ENCODE results near the gene AKAP13. TPM values are rescaled to one million over a fixed set of nuclear protein-coding genes. Genes with fewer than 3 reads are reported as not detected.

Gene AKAP13
- total RNA-seq, 4 donors from 2014 or later: 57.3 to 178 (median 81.5) TPM

DNA sequence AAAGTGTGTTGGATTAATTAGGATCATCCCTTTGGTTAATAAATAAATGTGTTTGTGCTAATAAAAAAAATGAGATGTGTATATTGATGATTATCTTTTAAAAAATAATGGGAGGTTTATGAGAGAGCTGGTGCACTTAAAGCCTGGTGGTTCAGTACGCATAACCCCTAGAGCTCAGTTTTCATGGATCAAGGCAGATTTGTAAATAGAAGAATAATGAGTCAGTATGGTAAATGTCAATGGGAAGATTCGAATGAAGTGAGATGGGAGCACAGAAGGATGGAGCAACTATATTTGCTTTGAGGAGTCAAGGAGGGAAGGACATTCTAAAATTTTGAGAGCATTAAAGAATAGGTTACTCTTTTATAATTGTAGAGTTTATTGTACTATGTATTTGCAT is 35.4 kb downstream of the AKAP13 start:
- intact Hi-C loops (cut with DNase I): no loop called here
- Histone ChIP-seq H3K27ac (no peak overlapping the region), H3K4me1 (peaks cover 13 to 79% (median 14%) of the 10 kb centered on the region in 3 donors), H3K27me3 (no peaks in the 10 kb centered on the region), H3K36me3 (no peaks in the 10 kb centered on the region), H3K4me3 (no peak overlapping the region), H3K9me3 (no peaks in the 10 kb centered on the region)
- DNase-seq: no peak
- TF ChIP-seq, protein P1, sequence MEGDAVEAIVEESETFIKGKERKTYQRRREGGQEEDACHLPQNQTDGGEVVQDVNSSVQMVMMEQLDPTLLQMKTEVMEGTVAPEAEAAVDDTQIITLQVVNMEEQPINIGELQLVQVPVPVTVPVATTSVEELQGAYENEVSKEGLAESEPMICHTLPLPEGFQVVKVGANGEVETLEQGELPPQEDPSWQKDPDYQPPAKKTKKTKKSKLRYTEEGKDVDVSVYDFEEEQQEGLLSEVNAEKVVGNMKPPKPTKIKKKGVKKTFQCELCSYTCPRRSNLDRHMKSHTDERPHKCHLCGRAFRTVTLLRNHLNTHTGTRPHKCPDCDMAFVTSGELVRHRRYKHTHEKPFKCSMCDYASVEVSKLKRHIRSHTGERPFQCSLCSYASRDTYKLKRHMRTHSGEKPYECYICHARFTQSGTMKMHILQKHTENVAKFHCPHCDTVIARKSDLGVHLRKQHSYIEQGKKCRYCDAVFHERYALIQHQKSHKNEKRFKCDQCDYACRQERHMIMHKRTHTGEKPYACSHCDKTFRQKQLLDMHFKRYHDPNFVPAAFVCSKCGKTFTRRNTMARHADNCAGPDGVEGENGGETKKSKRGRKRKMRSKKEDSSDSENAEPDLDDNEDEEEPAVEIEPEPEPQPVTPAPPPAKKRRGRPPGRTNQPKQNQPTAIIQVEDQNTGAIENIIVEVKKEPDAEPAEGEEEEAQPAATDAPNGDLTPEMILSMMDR (IDR thresholded peaks at IDR 0.05): no peak
- no peak for TF ChIP-seq POLR2A (IDR thresholded peaks at IDR 0.05)
- WGBS, 2 donors: 56 to 71% methylated on average over 2 of the region's 2 CpGs

DNA sequence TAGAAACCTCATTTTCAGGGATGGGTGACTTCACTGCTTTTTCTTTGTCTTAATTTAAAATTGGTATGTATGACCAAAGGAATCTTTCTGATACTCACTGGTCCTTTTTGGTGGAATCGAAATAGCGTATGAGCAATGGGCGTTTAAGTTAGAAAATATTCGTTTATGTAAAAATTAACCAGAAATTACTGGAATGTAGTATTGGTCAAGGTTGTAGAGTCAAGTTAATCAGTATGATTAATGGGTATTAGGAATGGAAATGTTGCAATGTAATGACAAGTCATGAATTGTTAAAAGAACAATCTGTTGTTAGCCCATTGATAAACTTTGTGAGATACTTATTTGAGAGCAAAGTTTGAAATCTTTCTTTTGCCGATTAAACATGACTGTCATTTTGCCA is 36.9 kb downstream of the AKAP13 start:
- Histone ChIP-seq H3K4me3 (no peak overlapping the region), H3K36me3 (no peaks in the 10 kb centered on the region), H3K4me1 (peaks cover 13 to 81% (median 18%) of the 10 kb centered on the region in 3 donors), H3K9me3 (no peaks in the 10 kb centered on the region), H3K27me3 (no peaks in the 10 kb centered on the region), H3K27ac (no peak overlapping the region)
- TF ChIP-seq, protein P1 (IDR thresholded peaks at IDR 0.05): no peak
- TF ChIP-seq POLR2A (IDR thresholded peaks at IDR 0.05): no peak
- WGBS, 2 donors: 83 to 85% methylated on average over 5 of the region's 5 CpGs
- no peak for DNase-seq
- intact Hi-C loops (cut with DNase I): no loop called here

DNA sequence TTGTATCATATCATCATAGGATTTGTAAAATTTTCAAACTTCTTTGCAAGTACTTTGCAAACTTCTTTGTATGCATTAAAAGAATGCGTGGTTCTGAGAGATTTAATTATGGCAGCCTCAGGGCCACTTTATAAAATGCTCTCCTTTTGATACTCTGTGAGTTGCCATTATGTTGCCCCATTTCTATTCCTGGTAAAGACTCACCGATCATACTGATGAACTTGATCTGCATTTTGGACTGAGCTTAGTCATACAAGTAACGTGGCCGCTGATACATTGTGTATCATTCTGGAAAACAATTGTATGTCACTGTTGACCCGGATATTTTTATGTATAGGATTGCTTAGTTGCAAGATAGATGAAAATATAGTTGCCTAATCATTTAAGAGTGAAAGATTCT is 38.8 kb downstream of the AKAP13 start:
- intact Hi-C loops (cut with DNase I): no loop called here
- Histone ChIP-seq H3K4me3 (no peak overlapping the region), H3K9me3 (no peaks in the 10 kb centered on the region), H3K36me3 (no peaks in the 10 kb centered on the region), H3K27ac (no peak overlapping the region), H3K27me3 (no peaks in the 10 kb centered on the region), H3K4me1 (peaks cover under 1 to 63% (median 18%) of the 10 kb centered on the region in 3 donors)
- TF ChIP-seq POLR2A (IDR thresholded peaks at IDR 0.05): no peak
- TF ChIP-seq, protein P1 (IDR thresholded peaks at IDR 0.05): no peak
- WGBS, 2 donors: 58 to 68% methylated on average over 5 of the region's 5 CpGs
- DNase-seq: no peak

DNA sequence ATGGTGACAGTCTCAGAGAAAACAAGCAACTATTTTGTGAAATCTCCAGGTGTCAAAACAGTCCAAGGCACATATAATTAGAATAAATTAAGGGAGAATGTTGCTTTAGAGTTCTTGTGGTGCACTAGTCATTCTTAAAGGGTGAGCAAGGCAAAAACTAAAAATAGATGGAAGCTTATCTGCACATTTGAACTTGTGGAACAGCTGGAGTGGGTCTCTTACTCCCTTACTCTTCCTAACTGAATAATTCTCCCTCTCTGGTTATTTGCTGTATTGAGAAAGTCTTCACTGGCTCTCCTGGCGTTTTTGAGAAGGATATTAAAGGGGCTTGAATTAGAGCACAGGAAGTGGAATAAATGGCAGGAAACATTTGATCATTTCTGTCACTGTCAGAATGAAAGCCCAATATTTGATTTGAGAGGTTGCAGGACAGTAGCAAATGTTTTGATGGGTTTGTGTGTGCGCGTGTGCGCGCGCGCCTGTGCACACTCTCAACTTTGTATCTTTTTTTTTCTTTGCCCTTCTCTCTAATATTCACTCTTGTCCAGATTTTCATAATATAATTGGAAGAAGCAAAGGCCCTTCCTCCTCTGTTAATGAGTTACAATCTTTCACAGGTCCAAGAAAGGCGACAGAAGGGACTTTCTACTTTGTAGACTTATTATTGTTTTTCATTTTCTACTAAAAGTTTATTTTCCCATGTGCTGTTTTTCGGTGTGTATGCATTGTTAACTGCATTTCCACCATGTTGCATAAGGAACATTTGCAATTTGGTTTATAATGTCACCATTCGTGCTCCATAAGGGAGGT is 40.9 kb downstream of the AKAP13 start:
- Histone ChIP-seq H3K4me1 (peaks cover 0 to 44% (median 11%) of the 10 kb centered on the region in 3 donors), H3K27me3 (no peaks in the 10 kb centered on the region), H3K36me3 (no peaks in the 10 kb centered on the region), H3K27ac (no peak overlapping the region), H3K4me3 (no peak overlapping the region), H3K9me3 (no peaks in the 10 kb centered on the region)
- TF ChIP-seq, protein P1 (IDR thresholded peaks at IDR 0.05): no peak
- TF ChIP-seq POLR2A (IDR thresholded peaks at IDR 0.05): no peak
- intact Hi-C loops (cut with DNase I): no loop called here
- no peak for DNase-seq
- WGBS, 2 donors: 81 to 87% methylated on average over 10 of the region's 10 CpGs

DNA sequence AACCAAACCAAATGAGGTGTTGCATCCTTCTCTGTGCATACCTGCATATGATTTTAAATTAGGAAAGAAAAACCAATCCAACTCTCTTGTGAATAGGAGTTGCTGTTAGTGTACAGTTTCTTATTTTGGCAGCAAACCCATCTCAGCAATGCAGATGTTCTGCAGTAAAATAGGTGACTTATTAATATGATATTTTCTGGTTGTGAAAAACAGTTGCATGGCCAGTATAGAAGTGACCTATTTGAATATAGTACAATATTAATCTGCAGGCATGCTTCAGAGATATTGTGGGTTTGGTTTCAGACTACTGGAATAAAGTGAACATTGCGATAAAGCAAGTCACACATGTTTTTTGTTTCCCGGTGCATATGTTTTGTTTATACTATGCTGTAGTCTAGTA is 42.2 kb downstream of the AKAP13 start:
- WGBS, 2 donors: 92 to 98% methylated on average over 2 of the region's 2 CpGs
- DNase-seq: no peak
- TF ChIP-seq, protein P1 (IDR thresholded peaks at IDR 0.05): no peak
- no peak for TF ChIP-seq POLR2A (IDR thresholded peaks at IDR 0.05)
- H3K4me3 ChIP-seq: no peak overlapping the region
- peaks cover 0 to 31% (median 11%) of the 10 kb centered on the region in 3 donors for H3K4me1 ChIP-seq
- no peaks in the 10 kb centered on the region for H3K36me3 ChIP-seq
- H3K27ac ChIP-seq: no peak overlapping the region
- no peaks in the 10 kb centered on the region for H3K9me3 ChIP-seq
- intact Hi-C loops (cut with DNase I): no loop called here
- no peaks in the 10 kb centered on the region for H3K27me3 ChIP-seq

Data from esophagus squamous epithelium (tissue), 5 donors.